ENCODE results near the gene IMMP2L. TPM values are rescaled to one million over a fixed set of nuclear protein-coding genes. Genes with fewer than 3 reads are reported as not detected.

Gene IMMP2L
- polyA plus RNA-seq, 3 donors, result 41.3 to 49.8 (median 43.0) TPM

GRCh38 chr7:111205251-111205650 is 357.0 kb downstream of the IMMP2L start:
- DNase-seq (ENCODE audit: extremely low read depth in 1 of 11, low read depth in 9 of 11, low spot score in 4 of 11), result no peak

GRCh38 chr7:111202321-111202720 is 360.0 kb downstream of the IMMP2L start:
- no peak for DNase-seq (ENCODE audit: extremely low read depth in 1 of 11, low read depth in 9 of 11, low spot score in 4 of 11)

DNA sequence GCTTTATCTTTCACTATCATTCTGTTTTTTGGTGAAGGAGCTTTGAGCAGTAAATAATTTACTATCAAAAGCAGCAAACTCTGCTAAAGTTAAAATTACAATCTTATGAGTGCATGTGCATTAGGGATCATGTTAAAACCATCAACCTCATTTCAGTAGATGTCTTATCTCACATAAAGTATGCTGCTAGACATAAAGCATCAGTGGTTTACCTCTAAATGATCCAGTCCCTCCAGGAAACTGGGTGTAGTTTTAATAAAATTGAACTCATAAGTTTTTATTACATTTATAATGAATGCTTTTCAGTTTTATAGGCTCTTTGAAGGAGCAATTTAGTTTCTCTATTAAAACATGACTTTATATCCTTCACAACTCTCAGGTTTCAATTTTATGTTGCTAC is 362.6 kb downstream of the IMMP2L start:
- no peak for DNase-seq (ENCODE audit: extremely low read depth in 1 of 11, low read depth in 9 of 11, low spot score in 4 of 11)

DNA sequence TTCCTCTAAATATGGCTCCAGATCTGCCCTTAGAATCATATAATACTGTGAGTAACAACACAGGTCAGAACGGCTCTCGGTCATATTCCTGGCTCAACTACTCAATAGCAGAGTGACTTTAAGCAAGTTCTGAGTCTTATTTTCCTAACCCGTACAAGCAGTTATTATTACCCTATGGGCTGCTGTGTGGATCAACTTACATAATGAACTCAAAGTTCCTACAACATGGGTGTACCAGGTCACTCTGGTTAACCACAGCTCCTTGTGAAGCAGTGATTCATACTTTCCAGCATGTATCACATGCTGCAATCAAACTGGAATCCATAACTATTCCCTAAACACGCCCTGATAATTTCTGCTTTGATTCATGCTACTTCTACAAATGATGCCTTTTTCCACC is 364.0 kb downstream of the IMMP2L start:
- no peak for DNase-seq (ENCODE audit: extremely low read depth in 1 of 11, low read depth in 9 of 11, low spot score in 4 of 11)

GRCh38 chr7:111196655-111197054 is 365.6 kb downstream of the IMMP2L start:
- DNase-seq (ENCODE audit: extremely low read depth in 1 of 11, low read depth in 9 of 11, low spot score in 4 of 11), result no peak

GRCh38 chr7:111192614-111193413 is 369.5 kb downstream of the IMMP2L start:
- no peak for DNase-seq (ENCODE audit: extremely low read depth in 1 of 11, low read depth in 9 of 11, low spot score in 4 of 11)

DNA sequence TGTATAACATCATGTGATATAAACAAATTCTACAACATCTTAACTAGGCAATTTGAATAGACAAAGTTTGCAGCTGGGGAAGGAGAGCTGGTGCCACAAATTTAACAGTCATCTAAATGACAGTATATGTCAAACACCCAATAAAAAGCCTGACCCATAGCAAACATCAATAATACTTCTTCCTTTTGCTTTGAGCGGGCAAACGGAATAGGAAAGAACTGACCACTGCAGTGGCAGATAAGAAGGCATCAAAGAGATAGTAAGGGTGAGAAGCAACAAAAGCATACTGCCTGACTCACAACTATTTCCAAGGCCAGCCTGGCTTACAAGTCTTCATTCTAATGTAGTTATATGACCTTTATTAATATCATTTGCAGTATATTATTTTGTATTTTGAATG is 371.5 kb downstream of the IMMP2L start:
- no peak for DNase-seq (ENCODE audit: extremely low read depth in 1 of 11, low read depth in 9 of 11, low spot score in 4 of 11)

- DNase-seq (ENCODE audit: extremely low read depth in 1 of 11, low read depth in 9 of 11, low spot score in 4 of 11), result no peak
These were observed 377.3 kb downstream of the IMMP2L start for GRCh38 chr7:111184987-111185386.

- no peak for DNase-seq (ENCODE audit: extremely low read depth in 1 of 11, low read depth in 9 of 11, low spot score in 4 of 11)
These were observed 379.0 kb downstream of the IMMP2L start for GRCh38 chr7:111183321-111183720.

GRCh38 chr7:111180338-111180737 is 382.0 kb downstream of the IMMP2L start:
- DNase-seq (ENCODE audit: extremely low read depth in 1 of 11, low read depth in 9 of 11, low spot score in 4 of 11), result no peak

- DNase-seq (ENCODE audit: extremely low read depth in 1 of 11, low read depth in 9 of 11, low spot score in 4 of 11), result no peak
These were observed 386.3 kb downstream of the IMMP2L start for GRCh38 chr7:111175908-111176441.

DNA sequence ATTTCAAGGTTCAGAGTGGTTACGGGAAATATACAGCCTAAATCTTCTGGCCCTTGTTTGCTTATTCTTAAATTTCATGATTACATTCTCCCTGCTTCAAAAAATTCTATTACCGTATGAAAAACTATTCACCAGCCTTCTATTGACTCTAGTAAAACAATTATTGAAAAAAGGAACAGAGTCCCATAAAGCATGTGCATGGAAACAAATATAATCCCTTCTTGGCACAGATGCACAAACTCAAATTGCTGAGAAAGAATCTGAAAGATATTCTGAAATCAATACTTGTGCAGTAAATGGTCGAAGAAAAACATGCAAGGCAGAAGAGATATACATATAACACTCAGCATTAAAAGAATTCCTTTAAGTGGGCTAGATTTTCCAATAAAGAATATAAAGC is 387.8 kb downstream of the IMMP2L start:
- no peak for DNase-seq (ENCODE audit: extremely low read depth in 1 of 11, low read depth in 9 of 11, low spot score in 4 of 11)

- no peak for DNase-seq (ENCODE audit: extremely low read depth in 1 of 11, low read depth in 9 of 11, low spot score in 4 of 11)
These were observed 388.3 kb downstream of the IMMP2L start for GRCh38 chr7:111173990-111174389.

DNA sequence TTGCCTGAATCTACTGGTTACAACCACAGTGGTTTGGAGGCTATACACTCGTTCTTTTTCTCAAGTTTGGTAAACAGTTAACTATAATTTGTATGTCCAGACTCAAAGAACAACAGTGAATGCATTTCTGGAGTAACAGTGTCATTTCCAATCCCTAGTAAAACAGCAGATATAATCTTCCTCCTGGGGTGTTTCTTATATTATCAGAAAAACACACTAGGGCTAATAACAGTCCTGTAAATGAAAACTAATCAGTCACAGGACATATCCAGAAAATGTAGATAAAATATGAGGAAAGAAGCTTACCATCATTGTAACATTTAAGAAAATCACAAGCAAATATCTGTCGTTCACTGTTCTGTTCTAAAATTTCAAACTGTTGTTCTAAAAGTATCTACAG is 388.8 kb downstream of the IMMP2L start:
- no peak for DNase-seq (ENCODE audit: extremely low read depth in 1 of 11, low read depth in 9 of 11, low spot score in 4 of 11)

GRCh38 chr7:111172564-111173257 is 389.6 kb downstream of the IMMP2L start:
- no peak for DNase-seq (ENCODE audit: extremely low read depth in 1 of 11, low read depth in 9 of 11, low spot score in 4 of 11)

DNA sequence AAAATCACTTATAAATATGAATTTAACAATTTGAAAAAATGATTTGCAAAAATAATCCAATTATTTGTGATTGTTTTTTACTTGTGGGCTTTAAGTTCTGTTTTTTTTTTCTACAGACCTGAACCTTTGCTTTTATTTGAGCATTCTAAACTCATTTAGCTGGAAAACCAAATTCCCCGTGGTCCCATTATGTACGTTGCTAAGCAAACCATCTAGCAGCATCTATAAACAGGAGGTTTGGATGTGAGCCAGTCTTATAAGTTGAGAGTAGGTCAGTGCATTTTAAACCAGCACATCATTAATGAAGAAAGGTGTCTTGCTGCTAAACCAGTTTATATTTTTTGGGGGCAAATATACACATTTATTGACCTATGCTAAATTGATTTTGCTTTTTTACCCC is 394.1 kb downstream of the IMMP2L start:
- peak; percentile 13 to 57 (median 28) for DNase-seq (ENCODE audit: extremely low read depth in 1 of 11, low read depth in 9 of 11, low spot score in 4 of 11)

DNA sequence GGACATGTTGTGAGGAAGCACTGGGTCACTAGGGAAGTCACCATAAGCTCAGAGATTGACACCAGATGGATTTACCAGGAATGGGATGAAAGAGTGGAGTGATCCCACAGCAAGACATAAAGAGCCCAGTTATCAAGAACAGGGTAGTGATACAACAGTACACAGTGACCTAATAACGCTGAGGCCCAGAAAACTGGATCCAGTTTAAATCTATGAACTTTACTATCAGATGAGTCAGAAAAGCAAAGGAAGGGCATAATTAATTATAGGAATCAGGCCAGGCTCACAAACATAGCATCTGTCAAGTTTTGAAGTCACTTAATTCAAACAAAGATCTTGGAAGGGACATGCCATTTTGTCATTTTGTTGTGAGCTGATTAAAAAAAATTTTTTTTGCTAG is 397.9 kb downstream of the IMMP2L start:
- DNase-seq (ENCODE audit: extremely low read depth in 1 of 11, low read depth in 9 of 11, low spot score in 4 of 11), result no peak

GRCh38 chr7:111162692-111163091 is 399.6 kb downstream of the IMMP2L start:
- no peak for DNase-seq (ENCODE audit: extremely low read depth in 1 of 11, low read depth in 9 of 11, low spot score in 4 of 11)

DNA sequence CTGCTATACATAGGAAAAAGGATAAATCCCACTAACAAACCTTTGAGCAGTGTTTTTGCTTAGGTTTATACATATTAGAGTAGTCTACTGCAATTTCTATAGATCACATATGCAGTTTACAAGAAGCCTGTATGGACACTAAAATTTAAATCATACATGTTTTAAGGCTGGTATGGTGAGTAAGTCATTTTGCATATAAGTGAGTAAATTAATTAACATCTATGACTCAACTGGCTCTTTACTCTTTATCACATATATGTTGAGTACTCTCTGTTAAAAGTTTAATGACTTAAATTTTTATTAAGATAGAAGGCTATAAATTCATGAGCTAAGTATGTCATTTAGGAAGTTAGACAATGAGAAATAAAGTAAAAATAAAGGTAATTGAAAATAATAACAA is 402.0 kb downstream of the IMMP2L start:
- no peak for DNase-seq (ENCODE audit: extremely low read depth in 1 of 11, low read depth in 9 of 11, low spot score in 4 of 11)

GRCh38 chr7:111159426-111159825 is 402.9 kb downstream of the IMMP2L start:
- no peak for DNase-seq (ENCODE audit: extremely low read depth in 1 of 11, low read depth in 9 of 11, low spot score in 4 of 11)

All from renal cortex interstitium (tissue), 11 donors.